Measurements from ENCODE around the gene FTO.
"Not testable (repeated sequence)": the region's sequence is repeated elsewhere in the genome, so short reads cannot be mapped to it uniquely, and the experiment has no call there.

The FTO gene

GRCh38 chr16:53870831-53871230 is 166.9 kb downstream of the FTO start:
- FAIRE-seq = no peak

GRCh38 chr16:53872248-53873221 is 168.6 kb downstream of the FTO start:
- no peak for FAIRE-seq

- FAIRE-seq = no peak
Measured at GRCh38 chr16:53876811-53877210, 172.9 kb downstream of the FTO start.

GRCh38 chr16:53878216-53878615 is 174.3 kb downstream of the FTO start:
- FAIRE-seq = no peak

- no peak for FAIRE-seq
Measured at GRCh38 chr16:53881371-53881770, 177.4 kb downstream of the FTO start.

GRCh38 chr16:53882310-53882709 is 178.4 kb downstream of the FTO start:
- FAIRE-seq = no peak

GRCh38 chr16:53884748-53885147 is 180.8 kb downstream of the FTO start:
- no peak for FAIRE-seq

GRCh38 chr16:53886482-53887378 is 182.8 kb downstream of the FTO start:
- peak; percentile 98 for FAIRE-seq

GRCh38 chr16:53888222-53888621 is 184.3 kb downstream of the FTO start:
- no peak for FAIRE-seq

- not testable (repeated sequence) for FAIRE-seq
Measured at GRCh38 chr16:53890877-53891276, 186.9 kb downstream of the FTO start.

- FAIRE-seq = no peak
Measured at GRCh38 chr16:53891409-53892139, 187.6 kb downstream of the FTO start.

GRCh38 chr16:53892155-53892554 is 188.2 kb downstream of the FTO start:
- peak; percentile 23 for FAIRE-seq

- FAIRE-seq = no peak
Measured at GRCh38 chr16:53893731-53894435, 189.9 kb downstream of the FTO start.

- FAIRE-seq = no peak
Measured at GRCh38 chr16:53894686-53895085, 190.7 kb downstream of the FTO start.

- FAIRE-seq = no peak
Measured at GRCh38 chr16:53895433-53895832, 191.5 kb downstream of the FTO start.

- no peak for FAIRE-seq
Measured at GRCh38 chr16:53895851-53896250, 191.9 kb downstream of the FTO start.

- FAIRE-seq = no peak
Measured at GRCh38 chr16:53896722-53897121, 192.8 kb downstream of the FTO start.

- FAIRE-seq = peak; percentile 57
Measured at GRCh38 chr16:53898993-53899392, 195.0 kb downstream of the FTO start.

- FAIRE-seq = no peak
Measured at GRCh38 chr16:53899431-53899830, 195.5 kb downstream of the FTO start.

- FAIRE-seq = no peak
Measured at GRCh38 chr16:53900667-53901066, 196.7 kb downstream of the FTO start.

- no peak for FAIRE-seq
Measured at GRCh38 chr16:53901408-53901807, 197.5 kb downstream of the FTO start.

GRCh38 chr16:53904533-53904932 is 200.6 kb downstream of the FTO start:
- FAIRE-seq = no peak
